GM21526 (cell line): ENCODE data around the gene GALNT9.
"Not testable (repeated sequence)": the region's sequence is repeated elsewhere in the genome, so short reads cannot be mapped to it uniquely, and the experiment has no call there.

ENCODE experiments used
- ATAC-seq: cut with Tn5 transposase; IDR thresholded peaks from one replicate; pipeline ENCODE4 v1.9.1; 2021; ENCODE audit warnings: moderate library complexity; ENCODE audit not compliant: unreplicated experiment, low FRiP score

The GALNT9 gene

DNA sequence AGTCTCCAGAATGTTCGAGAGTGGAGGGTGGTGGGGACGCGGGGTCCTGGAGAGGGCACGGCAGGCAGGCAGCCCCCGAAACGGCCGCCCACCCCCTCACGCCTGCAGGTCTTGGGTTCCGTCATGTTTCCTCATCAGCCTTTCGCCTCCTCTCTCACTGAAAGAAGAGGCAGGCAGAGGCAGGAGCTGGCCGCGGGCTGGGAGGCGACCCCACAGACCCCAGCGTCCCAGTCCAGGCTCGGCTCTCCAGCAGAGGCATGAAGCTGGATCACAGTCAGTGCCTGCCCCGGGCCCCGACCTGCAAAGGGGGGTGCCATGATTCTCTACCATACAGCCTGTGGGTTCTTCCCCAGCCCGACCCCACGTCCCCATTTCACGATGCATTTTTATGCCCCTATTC, 13.4 kb downstream of the GALNT9 start:
- no peak for ATAC-seq

DNA sequence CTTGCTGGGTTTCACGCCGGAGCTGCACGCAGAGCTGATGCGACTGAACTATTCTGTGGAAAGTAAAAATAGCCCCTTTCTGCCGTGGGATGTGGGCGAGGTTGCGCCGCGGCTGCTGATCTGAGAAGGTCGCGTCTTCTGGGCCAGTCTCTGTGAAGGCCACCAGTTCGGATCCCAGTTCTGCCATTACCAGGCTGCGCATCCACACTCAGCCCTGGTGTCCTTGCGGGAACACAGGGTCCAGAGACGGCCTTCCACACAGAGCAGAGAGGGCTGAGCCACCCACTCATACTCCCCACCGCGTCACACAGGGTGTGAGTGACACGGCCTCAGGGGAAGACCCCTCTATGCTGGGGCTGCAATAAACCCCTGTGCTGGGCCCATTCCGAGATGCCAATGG, 13.9 kb downstream of the GALNT9 start:
- ATAC-seq: no peak

DNA sequence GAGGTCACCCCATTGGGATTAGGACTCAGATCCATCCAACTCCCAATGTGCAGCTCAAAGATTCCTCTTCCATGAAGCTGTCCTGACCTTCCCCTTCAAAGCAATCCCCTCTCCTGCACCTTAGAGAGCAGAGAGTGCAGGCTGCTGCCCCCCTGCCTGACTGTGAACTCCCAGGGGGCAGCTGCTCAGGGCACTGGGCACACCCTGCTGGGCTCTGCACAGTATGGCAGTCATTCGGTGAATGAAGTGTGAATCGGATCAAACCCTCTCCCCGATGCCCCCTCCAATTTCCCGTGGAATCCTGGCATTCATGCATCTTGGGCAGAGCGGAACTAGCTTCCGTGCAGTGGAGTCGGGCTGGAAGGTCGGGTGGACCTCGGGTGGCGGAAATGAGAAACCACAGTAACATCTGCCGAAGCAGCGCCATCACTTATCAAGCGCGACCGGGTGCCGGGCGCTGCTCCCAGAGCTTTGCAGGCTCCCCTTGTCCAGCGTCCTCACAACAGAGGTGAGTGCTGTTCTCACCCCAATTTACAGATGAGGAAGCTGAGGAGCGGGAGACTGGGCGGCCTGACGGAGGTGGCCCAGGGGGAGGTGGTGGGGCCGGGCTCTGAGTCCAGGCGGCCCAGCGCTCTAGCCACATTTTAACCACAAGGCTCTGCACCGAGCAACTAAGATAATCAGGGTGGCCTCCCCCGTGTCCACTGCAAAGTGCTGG, 14.7 kb downstream of the GALNT9 start:
- ATAC-seq: no peak

DNA sequence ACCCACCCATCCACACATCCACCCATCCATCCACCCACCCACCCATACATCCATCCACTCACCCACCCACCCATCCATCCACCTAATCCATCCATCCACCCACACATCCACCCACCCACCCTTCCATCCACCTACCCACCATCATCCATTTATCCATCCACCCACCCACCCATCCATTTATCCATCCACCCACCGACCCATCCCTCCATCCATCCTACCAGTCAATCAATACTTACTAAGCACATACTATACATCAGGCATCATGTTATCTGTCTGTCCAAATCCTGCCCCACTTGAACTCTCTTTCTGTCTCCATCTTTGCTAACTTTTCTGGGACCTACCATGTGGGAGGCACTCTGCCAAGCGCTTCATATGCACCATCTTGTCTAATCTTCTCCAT, 15.4 kb downstream of the GALNT9 start:
- no peak for ATAC-seq

DNA sequence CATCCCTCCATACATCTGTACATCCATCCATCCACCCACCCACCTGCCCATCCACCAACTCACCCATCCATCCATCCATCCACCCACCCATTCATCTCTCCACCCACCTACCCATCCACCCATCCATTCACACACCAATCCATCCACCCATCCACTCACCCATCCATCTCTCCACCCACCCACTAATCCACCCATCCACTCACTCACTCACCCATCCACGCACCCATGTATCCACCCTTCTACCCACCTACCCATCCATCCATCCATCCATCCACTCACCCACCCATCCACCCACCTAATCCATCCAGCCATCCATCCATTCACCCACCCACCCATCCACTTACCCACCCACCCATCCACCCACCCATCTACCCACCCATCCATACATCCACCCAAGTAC, 16.2 kb downstream of the GALNT9 start:
- no peak for ATAC-seq

DNA sequence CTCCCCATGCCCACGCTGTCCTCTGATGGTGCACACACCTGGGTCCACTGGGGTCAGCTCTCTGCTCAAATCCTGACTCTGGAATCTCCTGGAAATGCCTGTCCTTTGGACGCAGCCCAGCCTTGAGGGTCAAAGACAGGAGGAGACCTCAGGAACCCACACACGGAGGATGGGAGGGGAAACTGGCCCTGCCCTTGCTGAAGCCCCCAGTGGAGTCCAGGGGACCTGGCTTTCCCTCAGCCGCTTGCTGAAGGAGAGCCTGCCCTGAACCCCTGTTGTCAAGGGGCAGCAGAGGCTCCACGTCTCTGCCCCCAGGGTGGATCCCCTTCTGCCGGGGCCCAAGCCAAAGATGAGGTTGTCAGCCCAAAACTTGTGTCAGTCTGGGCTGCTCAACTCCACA, 16.9 kb downstream of the GALNT9 start:
- no peak for ATAC-seq

DNA sequence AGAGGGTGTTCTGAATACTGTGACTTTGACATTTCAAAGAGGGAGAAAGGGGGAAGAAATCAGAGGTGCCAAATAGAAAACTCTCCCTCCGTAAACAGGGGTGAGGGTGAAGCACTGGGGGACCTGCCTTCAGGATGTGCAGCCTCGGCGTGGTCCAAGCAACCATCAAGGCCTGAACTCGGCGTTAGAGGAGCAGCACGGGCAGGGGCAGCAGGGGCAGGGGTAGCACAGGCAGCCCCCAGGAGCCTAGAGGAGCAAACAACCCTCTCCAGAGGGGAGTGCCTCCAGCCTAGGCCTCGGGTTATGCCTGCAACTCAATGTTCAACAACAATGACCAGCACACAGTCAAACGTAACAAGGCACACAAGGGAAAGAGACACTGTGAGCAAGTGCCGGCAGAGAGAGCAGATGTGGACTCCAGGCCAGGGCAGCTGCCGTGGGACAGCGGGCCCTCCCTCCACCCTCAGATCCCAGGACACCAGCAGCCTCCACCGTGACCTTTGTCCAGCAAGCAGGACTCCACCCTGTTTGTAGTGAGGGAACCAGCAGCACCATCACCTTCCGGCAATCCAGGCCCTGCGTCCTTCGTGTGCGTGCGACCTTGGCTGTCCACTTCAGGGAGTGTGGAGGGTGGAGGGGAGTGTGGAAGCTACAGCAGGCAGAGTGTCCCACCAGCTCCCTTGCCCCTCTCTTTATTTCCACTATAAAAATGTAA, 18.0 kb downstream of the GALNT9 start:
- no peak for ATAC-seq

DNA sequence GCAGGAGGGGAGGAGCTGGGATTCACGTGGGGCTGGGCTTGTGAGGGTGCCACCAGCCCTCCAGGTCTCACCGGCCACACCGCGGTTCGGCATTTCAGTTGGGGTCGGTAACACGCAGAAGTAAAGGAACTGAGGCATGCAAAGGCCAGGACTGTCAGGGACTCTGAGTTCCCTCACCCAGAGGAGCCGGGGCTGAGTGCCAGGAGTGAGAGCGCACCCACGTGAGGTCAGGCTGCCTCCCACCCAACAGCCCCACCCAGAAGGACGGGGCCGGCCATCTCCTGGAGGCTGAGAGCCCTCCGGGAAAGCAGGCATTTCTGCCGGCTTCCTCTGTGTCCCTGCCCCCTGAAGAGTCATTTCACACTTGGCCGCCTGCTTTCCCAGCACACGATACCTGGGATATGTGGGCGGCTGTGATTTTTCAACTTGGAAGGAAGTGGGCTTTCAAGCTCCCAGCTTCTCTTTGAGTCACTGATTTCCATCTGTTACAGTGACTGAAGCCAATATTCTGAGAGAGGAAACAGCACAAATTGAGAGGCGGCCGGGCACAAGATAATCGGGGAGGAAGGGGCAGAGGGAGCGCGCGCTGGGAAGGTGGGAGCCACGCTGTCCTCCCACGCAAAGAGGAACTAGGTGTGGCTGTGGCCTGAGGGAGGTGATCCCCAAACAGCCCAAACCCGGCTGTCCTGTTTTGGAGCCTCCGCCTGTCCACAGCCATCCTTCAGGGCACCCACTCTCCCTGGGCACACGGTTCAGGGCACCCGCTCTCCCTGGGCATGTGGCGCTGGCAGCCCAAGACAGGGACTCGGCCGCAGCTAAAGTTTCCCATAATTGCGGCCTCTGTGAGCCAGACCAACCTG, 19.0 kb downstream of the GALNT9 start:
- no peak for ATAC-seq

DNA sequence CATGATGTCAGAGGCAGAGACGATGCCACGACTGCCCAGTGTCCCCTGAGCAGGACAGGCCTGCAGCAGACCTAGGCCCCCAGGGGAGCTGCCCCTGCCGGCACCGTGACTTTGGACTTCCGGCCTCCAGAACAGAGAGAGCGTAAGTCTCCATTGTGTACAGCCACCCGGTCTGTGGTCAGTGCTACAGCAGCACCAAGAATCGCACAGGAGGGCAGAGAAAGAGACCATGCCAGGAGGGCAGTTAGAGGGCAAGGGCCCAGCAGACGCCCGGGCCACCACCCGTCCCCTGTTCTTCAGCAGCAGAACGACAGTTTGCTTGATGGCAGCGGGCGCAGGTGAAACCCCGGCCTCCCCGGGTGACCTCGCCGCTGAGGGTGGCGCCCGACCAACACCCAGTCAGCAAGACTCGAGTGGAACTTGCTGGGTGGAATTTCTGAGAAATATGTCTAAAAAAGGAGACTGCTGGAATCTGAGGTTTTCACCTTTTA, 19.7 kb downstream of the GALNT9 start:
- ATAC-seq: no peak

DNA sequence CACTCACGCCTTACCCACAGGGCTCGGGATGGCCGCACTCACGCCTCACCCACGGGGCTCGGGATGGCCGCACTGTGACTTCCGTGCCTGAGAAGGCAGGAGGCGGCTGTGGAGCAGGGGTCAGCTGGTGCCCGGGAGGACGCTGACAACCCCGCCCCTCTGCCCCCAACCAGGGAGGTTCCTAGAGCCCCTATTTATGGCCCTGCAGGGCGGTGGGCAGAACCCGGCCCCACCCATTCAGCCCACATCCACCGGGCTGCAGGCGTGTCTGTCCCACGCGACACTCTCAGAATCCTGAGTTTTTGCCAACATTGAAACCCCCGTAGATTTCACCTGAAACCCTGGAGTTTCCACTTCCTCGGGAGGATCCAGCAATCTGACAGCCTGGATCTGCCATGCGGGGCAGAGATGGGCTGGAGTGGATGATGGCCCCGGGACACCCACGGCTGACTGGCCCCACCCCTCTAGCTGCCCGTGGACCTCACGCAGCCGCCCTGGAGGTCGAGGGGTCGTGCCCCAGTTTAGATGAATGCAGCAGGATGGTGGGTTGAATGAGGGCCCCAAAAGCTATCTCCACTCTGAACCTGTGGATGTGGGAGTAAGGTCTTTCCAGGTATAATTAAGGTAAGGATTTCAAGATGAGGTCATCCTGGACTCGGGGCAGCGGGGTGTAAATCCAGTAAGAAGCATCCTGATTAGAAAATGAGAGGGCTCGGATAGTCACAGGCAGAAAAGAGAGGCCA, 20.4 kb downstream of the GALNT9 start:
- no peak for ATAC-seq

DNA sequence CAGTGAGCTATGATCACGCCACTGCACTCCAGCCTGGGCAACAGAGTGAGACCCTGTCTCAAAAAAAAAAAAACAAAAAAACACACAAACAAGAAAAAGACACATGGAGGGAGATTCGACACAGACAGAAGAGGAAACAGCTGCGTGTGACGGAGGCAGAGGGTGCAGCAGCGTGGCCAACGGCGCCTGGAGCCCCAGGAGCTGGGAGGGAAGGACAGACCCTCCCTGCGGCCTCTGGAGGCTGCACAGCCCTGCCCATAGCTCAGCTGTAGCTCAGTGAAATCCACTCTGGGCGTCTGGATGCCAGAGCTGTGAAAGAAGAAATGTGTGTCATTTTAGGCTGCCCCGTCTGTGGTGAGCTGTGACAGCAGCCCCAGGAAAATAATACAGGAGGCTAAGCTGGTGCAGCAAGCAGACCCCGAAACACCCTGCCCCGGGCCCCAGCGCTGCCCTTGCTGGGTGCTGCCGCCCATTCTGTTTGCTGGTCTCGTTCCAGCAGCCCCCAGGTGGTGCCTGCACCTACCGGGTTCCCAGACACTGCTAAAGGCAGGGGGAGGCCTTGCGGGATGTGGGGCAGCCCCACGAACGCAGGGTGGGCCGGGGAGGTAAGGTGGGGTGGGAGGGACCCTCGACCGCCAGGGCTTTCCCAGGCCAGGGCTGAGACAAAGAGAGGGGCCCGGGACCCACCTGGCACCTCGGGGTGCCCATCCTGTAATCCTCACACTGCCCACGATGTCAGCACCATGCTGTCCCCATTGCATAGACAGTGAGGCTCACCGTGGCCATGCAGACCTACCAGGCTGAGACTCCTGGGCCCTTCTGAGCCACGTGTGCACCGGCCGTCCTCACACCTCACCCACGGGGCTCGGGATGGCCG, 21.2 kb downstream of the GALNT9 start:
- ATAC-seq: no peak

DNA sequence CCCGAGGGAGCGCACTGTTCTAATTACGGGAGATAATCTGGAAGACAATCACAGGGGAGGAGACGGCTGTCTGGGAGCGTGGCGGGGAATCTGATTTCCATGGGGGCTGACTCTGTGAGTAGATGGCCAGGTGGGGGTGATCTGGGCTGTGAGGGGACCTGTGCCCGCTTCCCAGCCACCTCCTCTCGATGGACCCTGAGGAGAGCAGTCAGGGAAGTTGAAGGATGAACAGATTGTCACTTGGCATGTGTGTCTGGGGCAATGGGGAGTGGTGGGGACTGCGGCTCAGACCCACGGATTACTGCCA, 22.6 kb downstream of the GALNT9 start:
- no peak for ATAC-seq

DNA sequence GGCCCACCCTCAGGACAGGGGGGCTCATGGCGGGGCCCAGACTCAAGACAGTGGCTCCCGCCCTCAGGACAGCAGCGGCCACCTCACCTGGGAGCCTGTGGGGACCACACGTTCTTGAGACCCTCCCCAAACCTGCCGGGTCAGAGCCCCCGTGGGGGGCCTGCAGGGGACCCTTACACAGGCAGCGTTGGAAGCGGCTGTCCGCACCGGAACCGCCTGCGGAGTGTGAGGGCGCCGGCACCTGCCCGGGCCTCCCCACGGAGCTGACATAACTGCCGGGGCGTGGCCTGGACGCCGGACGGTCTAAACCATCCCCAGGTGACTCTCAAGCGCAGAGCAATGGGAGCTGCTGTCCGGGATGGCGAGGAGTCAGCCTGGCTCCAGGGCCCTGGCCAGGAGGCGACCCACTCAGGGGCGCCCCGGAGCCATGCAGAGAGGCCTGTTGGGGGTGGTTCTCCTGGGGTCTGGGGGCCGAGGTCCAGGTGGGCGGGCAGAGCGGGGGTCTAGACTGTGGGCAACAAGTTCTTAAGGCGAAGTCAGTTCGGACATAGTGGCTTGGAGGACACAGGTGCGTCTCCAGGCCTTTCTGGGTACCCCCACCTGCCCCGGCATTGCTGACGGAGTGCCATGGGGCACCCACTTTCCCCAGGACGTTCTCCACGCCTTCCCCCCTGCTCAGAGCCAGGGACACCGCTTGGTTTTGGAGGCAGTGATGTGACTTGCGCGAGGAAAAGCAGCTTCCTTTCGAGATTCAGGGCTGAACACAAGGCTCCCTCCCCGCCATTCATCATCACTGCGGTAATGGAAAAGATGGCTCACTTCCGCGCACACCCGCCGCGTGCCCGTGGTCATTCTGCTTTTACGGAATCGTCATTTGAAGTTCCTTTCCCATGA, 23.2 kb downstream of the GALNT9 start:
- ATAC-seq: no peak

DNA sequence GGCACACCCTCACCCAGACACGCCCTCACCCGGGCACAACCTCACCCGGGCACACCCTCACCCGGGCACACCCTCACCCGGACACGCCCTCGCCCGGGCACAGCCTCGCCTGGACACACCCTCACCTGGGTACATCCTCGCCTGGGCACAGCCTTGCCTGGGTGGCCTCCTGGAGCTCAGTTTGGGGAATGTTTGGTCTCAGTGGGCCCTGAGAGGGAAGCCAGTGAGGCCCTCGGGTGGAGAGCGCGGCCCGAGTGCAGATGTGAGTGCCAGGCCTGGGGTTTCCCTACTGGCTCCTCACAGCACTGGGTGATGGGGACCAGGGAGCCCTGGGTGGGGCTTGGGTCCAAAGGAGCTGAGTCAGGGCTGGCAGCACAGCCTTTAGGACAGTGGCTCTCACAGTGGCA, 23.8 kb downstream of the GALNT9 start:
- ATAC-seq: no peak

DNA sequence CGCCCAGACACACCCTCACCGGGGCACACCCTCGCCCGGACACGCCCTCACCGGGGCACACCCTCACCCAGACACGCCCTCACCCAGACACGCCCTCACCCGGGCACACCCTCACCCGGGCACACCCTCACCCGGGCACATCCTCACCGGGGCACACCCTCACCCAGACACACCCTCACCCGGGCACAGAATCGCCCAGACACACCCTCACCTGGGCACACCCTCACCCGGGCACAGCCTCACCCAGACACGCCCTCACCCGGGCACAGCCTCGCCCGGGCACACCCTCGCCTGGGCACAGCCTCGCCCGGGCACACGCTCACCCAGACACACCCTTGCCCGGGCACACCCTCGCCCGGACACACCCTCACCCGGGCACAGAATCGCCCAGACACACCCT, 24.5 kb downstream of the GALNT9 start:
- ATAC-seq: not testable (repeated sequence)

DNA sequence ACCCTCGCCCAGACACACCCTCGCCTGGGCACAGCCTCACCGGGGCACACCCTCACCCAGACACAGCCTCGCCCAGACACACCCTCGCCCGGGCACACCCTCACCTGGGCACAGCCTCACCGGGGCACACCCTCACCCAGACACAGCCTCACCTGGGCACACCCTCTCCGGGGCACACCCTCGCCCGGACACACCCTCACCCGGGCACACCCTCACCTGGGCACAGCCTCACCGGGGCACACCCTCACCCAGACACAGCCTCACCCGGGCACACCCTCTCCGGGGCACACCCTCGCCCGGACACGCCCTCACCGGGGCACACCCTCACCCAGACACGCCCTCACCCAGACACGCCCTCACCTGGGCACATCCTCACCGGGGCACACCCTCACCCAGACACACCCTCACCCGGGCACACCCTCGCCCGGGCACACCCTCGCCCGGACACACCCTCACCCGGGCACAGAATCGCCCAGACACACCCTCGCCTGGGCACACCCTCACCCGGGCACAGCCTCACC, 25.5 kb downstream of the GALNT9 start:
- ATAC-seq: not testable (repeated sequence)

DNA sequence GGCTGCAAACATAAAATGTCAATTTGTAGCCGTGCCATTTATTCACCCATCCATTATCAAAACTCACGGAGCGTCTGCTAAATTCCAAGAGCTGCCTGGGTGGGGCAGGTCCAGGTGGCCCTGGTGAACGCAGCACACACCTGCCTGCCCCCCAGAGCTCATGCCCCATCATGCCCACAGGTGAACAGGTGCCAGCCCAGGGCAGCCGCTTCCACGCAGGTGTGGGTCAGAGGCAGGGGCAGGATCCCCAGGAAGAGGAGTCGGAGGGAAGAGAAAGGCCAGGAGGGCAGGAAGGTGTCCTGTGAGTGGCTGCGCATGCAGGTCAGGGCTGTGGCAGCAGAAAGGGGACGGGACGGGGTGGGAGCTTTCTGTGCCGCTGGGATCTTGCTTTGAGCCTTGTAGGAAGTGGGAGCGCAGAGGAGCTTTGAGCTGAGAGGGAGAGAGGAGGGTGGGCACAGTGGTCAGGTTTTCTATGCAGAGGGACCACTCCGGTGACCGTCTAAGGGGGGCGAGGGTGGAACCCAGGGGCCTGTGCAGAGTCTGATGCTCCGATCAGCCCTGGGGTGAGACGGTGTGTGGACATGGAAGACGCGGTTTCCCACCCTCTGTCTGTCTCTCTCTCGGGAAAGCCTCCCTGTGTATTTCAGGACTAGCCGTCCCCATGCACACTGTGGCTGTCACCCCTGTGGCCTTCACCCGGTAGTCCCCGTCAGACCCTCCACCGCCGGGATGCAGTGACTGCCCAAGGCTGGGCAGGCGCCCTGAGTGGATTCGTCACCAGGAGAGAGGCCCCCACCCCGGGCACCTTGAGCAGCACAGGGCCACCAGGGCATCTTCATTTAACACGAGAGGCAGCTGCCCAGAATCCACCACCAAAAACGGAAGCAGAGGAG, 26.7 kb downstream of the GALNT9 start:
- ATAC-seq: no peak
